ENCODE measurements around the gene MCM9.
"Not testable (repeated sequence)": the region's sequence is repeated elsewhere in the genome, so short reads cannot be mapped to it uniquely, and the experiment has no call there.

MCM9 gene

GRCh38 chr6:118860363-118860762, 74.6 kb downstream of the MCM9 start:
- no peak for DNase-seq

- no peak for DNase-seq
Measured at GRCh38 chr6:118859517-118860064, 75.4 kb downstream of the MCM9 start.

- DNase-seq = no peak
Measured at GRCh38 chr6:118856301-118856700, 78.7 kb downstream of the MCM9 start.

- DNase-seq = no peak
Measured at GRCh38 chr6:118853408-118853807, 81.6 kb downstream of the MCM9 start.

- DNase-seq = no peak
Measured at GRCh38 chr6:118844915-118845314, 90.0 kb downstream of the MCM9 start.

GRCh38 chr6:118843685-118844390, 91.1 kb downstream of the MCM9 start:
- DNase-seq = peak; percentile 24

GRCh38 chr6:118830691-118831090, 104.3 kb downstream of the MCM9 start:
- DNase-seq = no peak

GRCh38 chr6:118829817-118830478, 105.0 kb downstream of the MCM9 start:
- no peak for DNase-seq

GRCh38 chr6:118826096-118826495, 108.9 kb downstream of the MCM9 start:
- no peak for DNase-seq

GRCh38 chr6:118825661-118826060, 109.3 kb downstream of the MCM9 start:
- no peak for DNase-seq

GRCh38 chr6:118815495-118815894, 119.5 kb downstream of the MCM9 start:
- DNase-seq = no peak

GRCh38 chr6:118813775-118814174, 121.2 kb downstream of the MCM9 start:
- DNase-seq = peak; percentile 47

- DNase-seq = peak; percentile 7
Measured at GRCh38 chr6:118812970-118813369, 122.0 kb downstream of the MCM9 start.

GRCh38 chr6:118810420-118811027, 124.4 kb downstream of the MCM9 start:
- DNase-seq = no peak

GRCh38 chr6:118808793-118809638, 125.9 kb downstream of the MCM9 start:
- DNase-seq = no peak

GRCh38 chr6:118804091-118804490, 130.9 kb downstream of the MCM9 start:
- DNase-seq = no peak

GRCh38 chr6:118801257-118801656, 133.7 kb downstream of the MCM9 start:
- DNase-seq = no peak

GRCh38 chr6:118800394-118801071, 134.4 kb downstream of the MCM9 start:
- peak; percentile 84 for DNase-seq

GRCh38 chr6:118799826-118800225, 135.1 kb downstream of the MCM9 start:
- DNase-seq = no peak

- DNase-seq = not testable (repeated sequence)
Measured at GRCh38 chr6:118796548-118796947, 138.4 kb downstream of the MCM9 start.

GRCh38 chr6:118791499-118791898, 143.5 kb downstream of the MCM9 start:
- no peak for DNase-seq

GRCh38 chr6:118789954-118790353, 145.0 kb downstream of the MCM9 start:
- DNase-seq = no peak
